GM10266 (cell line): ENCODE data around the gene CDHR3.

Experiments
- DNase-seq: peaks from one replicate; pipeline ENCODE4 v3.0.0; 2012; ENCODE audit errors: extremely low spot score
- TF ChIP-seq, protein P1 (sequence below): IDR thresholded peaks from 2 replicates; pipeline ENCODE4 v1.5.1; 2012; ENCODE audit warnings: mild to moderate bottlenecking, low read depth; ENCODE audit not compliant: control insufficient read depth, insufficient read depth; ENCODE audit errors: missing control alignments

CDHR3 gene

DNA sequence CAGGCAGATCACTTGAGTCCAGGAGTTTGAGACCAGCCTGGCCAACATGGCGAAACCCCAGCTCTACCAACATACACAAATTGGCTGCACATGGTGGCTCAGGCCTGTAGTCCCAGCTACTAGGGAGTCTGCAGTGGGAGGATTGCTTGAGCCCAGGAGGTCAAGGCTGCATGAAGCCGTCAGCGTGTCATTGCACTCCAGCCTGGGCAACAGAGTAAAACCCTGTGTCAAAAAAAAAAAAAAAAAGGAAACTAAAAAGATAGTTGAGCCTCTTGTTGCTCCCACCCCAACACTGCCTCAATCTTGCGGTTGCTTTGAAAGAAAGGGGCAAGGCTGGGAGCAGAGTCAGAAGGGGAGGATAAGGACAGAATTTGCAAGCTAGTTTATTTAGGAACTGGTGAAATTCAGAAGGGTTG is 79.1 kb downstream of the CDHR3 start:
- TF ChIP-seq, protein P1, sequence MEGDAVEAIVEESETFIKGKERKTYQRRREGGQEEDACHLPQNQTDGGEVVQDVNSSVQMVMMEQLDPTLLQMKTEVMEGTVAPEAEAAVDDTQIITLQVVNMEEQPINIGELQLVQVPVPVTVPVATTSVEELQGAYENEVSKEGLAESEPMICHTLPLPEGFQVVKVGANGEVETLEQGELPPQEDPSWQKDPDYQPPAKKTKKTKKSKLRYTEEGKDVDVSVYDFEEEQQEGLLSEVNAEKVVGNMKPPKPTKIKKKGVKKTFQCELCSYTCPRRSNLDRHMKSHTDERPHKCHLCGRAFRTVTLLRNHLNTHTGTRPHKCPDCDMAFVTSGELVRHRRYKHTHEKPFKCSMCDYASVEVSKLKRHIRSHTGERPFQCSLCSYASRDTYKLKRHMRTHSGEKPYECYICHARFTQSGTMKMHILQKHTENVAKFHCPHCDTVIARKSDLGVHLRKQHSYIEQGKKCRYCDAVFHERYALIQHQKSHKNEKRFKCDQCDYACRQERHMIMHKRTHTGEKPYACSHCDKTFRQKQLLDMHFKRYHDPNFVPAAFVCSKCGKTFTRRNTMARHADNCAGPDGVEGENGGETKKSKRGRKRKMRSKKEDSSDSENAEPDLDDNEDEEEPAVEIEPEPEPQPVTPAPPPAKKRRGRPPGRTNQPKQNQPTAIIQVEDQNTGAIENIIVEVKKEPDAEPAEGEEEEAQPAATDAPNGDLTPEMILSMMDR: no peak
- no peak for DNase-seq

DNA sequence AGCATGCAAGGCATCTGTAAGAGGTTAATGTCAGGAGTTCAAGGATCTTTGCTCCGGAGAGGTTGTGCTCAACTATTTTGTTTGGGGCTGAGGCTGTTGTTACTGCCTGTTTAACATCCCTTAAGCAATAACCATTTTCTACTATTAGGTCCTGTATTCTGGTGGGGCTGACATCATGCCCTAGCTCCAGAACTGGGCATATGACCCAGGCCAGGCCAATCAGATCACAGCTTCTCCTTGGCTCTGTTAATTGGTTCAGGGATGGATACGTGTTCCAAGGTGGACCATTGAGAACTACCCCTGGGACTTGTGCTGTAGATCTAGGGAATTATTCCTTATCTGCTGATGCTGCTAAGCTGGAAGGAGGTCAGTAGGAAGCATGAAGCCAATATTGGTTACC is 82.1 kb downstream of the CDHR3 start:
- TF ChIP-seq, protein P1: no peak
- DNase-seq: no peak

DNA sequence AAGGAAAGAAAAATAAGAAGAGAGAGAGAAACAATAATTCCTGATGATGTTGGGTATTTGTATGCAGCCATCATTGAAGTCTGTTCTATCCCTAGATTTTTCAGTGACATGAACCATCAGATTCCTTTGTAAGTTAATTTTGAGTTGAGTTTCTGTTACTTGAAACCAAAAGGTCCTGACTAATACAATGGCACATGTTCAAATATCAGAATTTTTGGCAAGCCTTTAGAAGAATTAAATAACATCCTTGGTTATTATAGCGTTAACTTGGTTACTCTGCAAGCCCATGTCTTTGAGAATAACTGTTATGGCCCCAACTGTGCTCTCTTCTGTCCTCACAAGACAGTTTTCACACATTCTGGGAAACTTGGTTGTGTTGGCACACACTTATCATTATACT is 82.5 kb downstream of the CDHR3 start:
- DNase-seq: no peak
- TF ChIP-seq, protein P1: no peak

DNA sequence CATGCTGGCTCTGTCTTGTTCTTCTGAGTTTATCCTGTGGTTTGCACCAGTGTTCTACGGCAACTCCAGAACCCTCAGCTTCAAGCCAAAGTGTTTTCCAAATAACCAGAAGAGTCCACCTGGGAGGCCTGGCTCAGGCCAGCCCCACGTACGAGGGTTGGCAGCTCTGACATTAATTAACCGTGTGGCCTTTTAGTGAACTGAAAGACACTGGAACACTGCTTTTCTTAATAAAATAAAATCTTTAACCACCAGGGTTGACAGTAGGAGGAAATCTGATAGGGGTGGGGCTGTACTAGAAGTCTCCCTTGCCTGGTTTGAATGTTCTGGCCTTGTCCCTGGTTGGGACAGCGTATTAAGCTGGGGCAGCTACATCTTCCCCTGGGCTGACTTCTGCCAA is 84.1 kb downstream of the CDHR3 start:
- no peak for DNase-seq
- TF ChIP-seq, protein P1: no peak

DNA sequence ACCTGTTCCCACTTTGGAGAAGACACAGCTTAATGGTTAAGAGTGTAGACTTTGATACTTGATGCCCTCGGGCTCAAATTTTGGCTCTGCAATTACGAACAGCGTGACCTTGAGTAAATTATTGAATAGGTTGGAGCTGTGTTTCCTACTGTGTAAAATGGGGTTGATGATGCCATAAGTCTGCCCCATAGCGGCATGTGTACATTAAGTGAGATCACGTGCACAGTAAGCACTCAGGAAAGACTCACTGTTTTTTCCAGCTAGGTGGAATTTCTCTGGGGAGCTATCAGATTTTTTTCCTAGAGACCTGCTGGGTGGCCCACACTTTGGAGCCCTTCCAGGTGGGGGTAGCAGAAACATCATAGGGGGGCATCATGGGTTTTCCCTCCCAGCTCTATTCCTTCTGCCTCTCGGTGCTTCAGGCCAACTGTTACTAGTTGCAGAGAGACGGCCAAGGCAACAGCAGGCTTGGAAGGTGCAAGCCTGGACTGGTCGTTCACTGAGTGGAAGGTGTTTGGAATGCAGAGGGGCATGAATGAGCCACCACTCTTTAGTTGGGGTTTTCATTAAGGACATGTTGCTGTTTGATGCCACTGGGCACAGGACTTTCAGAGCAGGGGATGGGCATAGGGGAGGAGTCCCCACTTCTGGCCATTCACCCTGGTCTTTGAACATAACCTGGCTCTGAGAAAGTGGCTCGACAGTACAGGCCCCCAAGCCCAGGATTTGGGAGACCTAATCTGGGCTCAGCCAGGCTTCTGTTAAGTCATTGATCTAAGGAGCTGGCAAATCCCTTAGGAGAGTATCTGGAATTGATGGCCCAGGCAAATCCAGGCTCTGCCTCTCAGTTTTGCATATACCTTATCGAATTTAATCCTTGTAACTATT is 85.0 kb downstream of the CDHR3 start:
- TF ChIP-seq, protein P1: no peak
- no peak for DNase-seq

DNA sequence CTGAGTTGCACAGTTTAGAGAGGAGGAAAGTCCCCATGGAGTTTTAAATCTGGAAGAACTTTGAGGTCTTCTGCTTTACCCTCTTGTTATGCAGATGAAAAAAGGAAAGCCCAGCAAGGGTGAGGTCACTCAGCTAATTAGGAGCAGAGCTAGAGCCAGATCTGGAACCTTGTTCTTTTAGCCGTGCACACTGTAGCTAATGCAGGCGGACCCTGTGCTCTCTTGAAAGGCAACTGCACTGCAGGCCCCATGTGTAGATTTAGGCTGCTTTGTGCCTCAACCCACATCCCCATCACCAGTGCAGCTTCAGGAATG is 85.6 kb downstream of the CDHR3 start:
- TF ChIP-seq, protein P1: no peak

DNA sequence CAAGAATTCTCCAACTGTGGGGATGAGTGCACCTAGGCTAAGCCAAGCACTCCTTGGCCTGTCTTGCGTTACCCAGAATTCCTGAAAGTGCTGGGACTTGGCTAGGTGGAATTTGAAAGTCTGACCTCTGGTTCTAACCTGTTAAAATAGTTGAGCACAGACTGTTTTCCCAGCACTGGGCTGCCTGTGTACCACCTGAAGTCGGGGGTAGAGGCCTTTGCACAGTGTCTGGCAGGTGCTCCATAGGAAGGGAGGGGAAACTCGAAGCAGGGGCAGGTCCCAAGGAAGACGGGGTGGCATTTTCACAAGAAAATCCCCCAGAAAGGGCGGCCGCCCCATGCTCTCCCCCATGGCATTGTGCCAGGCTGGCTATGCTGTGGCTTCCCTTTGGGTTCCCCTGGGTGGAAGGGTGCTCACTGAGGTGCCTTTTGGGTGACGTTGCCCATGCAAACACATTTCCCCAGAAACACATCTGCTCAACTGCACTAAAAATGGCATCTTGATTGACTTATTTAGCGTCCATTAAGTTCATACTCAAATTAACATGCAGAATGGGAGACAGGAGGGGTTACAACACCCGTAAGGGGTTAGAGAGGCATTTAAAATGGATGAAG is 86.2 kb downstream of the CDHR3 start:
- TF ChIP-seq, protein P1: no peak
- DNase-seq: no peak

More for the DNA sequence above, 85.6 kb downstream of the CDHR3 start:
- DNase-seq: no peak
